Left colon (tissue), 2 donors: Measurements from ENCODE around the gene DACH1. TPM values are rescaled to one million over a fixed set of nuclear protein-coding genes. Genes with fewer than 3 reads are reported as not detected.

Experiments used
- ATAC-seq: fragments of 200-7000 bp; cut with Tn5 transposase; one replicate; pipeline ENCODE4 v1.9.1; 2020; ENCODE audit warnings: mild to moderate bottlenecking, moderate library complexity
- DNase-seq, 2 donors: peaks; one replicate each; pipeline ENCODE4 v3.0.0-alpha.2; 2020
- intact Hi-C, 2 donors: fragments of 100-400 bp; cut with DNase I in 1 of 2; cut with micrococcal nuclease in 1 of 2; formaldehyde crosslinking; loops; one replicate each; pipeline versions ENCODE4 v1.11.2 to v1.14.0; 2022; cut with DNase I, micrococcal nuclease
- total RNA-seq, 2 donors: library from RNA; stranded (reverse); fragmentation: NEBNext Ultra II Directional; extraction: Animal tissue kit (Norgen Biotek cat#: 25700); gene quantifications; one replicate each; pipeline ENCODE4 v1.2.1, GENCODE V29; 2021
- donor health status: DM: no; HTN: no; CAD: no.
- donor health status: DM: yes; HTN: yes; CAD: no.

The DACH1 gene
- total RNA-seq, 2 donors from 2014 or later: 5.3 to 5.4 TPM

- intact Hi-C loops: no loop called here
- DNase-seq (no peak), ATAC-seq (no peak)
Observed at GRCh38 chr13:71870100-71870499, 3.1 kb upstream of the DACH1 start.

GRCh38 chr13:71869274-71869673 is 2.3 kb upstream of the DACH1 start:
- no peak for ATAC-seq
- no peak for DNase-seq
- intact Hi-C loops: no loop called here

- ATAC-seq (peak; percentile 34), DNase-seq (peak; percentile 29 to 49)
- intact Hi-C loops: no loop called here
Observed at GRCh38 chr13:71866335-71867130, 471 bp downstream of the DACH1 start.

- intact Hi-C loops: no loop called here
- DNase-seq (peak; percentile 24 to 27), ATAC-seq (no peak)
Observed at GRCh38 chr13:71865874-71866334, 1.1 kb downstream of the DACH1 start.

- DNase-seq: peak; percentile 25 to 32
- peak; percentile 34 for ATAC-seq
- intact Hi-C loops: no loop called here
Observed at GRCh38 chr13:71864986-71865873, 1.8 kb downstream of the DACH1 start.

- peak; percentile 75 for ATAC-seq
- intact Hi-C loops: no loop called here
- DNase-seq: peak; percentile 84
Observed at GRCh38 chr13:71864094-71864985, 2.7 kb downstream of the DACH1 start.

GRCh38 chr13:71863254-71863865 is 3.6 kb downstream of the DACH1 start:
- DNase-seq: no peak
- no peak for ATAC-seq
- intact Hi-C loops: no loop called here

- DNase-seq: no peak
- ATAC-seq: no peak
Observed at GRCh38 chr13:71862459-71862943, 4.5 kb downstream of the DACH1 start.

GRCh38 chr13:71861769-71862458 is 5.1 kb downstream of the DACH1 start:
- intact Hi-C loops: no loop called here
- ATAC-seq (no peak), DNase-seq (no peak)

More at GRCh38 chr13:71862459-71862943, 4.5 kb downstream of the DACH1 start:
- intact Hi-C loops: no loop called here

- intact Hi-C loops: no loop called here
- DNase-seq: no peak
- ATAC-seq: no peak
Observed at GRCh38 chr13:71860547-71861138, 6.4 kb downstream of the DACH1 start.

- ATAC-seq (peak; percentile 68), DNase-seq (no peak)
- intact Hi-C loops: no loop called here
Observed at GRCh38 chr13:71858647-71859046, 8.4 kb downstream of the DACH1 start.

GRCh38 chr13:71856548-71857043 is 10.4 kb downstream of the DACH1 start:
- DNase-seq (no peak), ATAC-seq (no peak)
- intact Hi-C loops: no loop called here

- DNase-seq: no peak
- intact Hi-C loops: no loop called here
- ATAC-seq: no peak
Observed at GRCh38 chr13:71854401-71854800, 12.6 kb downstream of the DACH1 start.

GRCh38 chr13:71853725-71854124 is 13.3 kb downstream of the DACH1 start:
- ATAC-seq: no peak
- intact Hi-C loops: no loop called here
- no peak for DNase-seq

- DNase-seq: no peak
- no peak for ATAC-seq
- intact Hi-C loops: no loop called here
Observed at GRCh38 chr13:71852736-71853135, 14.3 kb downstream of the DACH1 start.

GRCh38 chr13:71851498-71852409 is 15.2 kb downstream of the DACH1 start:
- no peak for ATAC-seq
- no peak for DNase-seq
- intact Hi-C loops: no loop called here
